ENCODE measurements around the gene HOXD1. TPM values are rescaled to one million over a fixed set of nuclear protein-coding genes. Genes with fewer than 3 reads are reported as not detected.

HOXD1 gene
- polyA plus RNA-seq, 1 of the 3 experiments (the other 2 are of a cell fraction) = not detected

DNA sequence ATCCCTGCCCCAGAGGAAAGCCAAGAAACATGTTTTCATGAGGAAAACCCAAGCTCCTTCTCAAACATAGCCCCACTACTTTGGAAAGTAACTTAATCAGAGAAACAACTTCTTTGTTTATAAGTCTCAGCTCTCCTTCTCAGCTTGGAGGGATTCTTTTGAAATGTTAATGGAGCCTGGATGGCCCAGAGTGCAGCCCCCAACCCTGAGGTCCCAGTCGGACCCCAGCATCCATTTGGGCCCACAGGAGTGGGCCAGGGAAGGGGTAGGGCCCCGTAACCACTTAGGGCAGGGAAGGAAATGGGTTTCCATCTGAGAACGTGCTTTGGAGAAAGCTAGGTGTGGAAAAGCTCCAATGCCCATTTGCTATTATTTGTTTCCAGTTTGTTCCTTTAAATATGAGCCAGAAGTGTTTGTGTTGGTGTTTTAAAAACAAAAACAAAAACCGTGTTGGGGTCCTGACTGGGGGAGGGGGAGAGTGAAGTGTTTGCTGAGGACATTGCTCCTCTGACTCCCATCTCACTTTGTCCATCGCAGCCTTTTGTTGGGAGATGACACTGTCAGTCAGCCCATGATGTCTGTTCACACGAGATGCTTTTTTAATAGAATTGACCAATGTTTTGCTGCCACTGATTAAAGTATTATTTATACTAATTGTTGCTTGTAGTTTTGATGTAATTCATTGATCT is 33.0 kb upstream of the HOXD1 start (continued):
- TF ChIP-seq IRF3 (IDR thresholded peaks at IDR 0.05; ENCODE audit: low read depth, low read length) = no peak
- TF ChIP-seq FOSL2 (IDR thresholded peaks at IDR 0.05; ENCODE audit: borderline replicate concordance, low read depth) = no peak
- TF ChIP-seq, protein P1, sequence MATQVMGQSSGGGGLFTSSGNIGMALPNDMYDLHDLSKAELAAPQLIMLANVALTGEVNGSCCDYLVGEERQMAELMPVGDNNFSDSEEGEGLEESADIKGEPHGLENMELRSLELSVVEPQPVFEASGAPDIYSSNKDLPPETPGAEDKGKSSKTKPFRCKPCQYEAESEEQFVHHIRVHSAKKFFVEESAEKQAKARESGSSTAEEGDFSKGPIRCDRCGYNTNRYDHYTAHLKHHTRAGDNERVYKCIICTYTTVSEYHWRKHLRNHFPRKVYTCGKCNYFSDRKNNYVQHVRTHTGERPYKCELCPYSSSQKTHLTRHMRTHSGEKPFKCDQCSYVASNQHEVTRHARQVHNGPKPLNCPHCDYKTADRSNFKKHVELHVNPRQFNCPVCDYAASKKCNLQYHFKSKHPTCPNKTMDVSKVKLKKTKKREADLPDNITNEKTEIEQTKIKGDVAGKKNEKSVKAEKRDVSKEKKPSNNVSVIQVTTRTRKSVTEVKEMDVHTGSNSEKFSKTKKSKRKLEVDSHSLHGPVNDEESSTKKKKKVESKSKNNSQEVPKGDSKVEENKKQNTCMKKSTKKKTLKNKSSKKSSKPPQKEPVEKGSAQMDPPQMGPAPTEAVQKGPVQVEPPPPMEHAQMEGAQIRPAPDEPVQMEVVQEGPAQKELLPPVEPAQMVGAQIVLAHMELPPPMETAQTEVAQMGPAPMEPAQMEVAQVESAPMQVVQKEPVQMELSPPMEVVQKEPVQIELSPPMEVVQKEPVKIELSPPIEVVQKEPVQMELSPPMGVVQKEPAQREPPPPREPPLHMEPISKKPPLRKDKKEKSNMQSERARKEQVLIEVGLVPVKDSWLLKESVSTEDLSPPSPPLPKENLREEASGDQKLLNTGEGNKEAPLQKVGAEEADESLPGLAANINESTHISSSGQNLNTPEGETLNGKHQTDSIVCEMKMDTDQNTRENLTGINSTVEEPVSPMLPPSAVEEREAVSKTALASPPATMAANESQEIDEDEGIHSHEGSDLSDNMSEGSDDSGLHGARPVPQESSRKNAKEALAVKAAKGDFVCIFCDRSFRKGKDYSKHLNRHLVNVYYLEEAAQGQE (IDR thresholded peaks at IDR 0.05; ENCODE audit: low read depth, low read length) = no peak
- TF ChIP-seq RXRA (IDR thresholded peaks at IDR 0.05; ENCODE audit: borderline replicate concordance, low read depth) = no peak
- TF ChIP-seq MXI1 (IDR thresholded peaks at IDR 0.05; ENCODE audit: low read depth, low read length) = no peak

DNA sequence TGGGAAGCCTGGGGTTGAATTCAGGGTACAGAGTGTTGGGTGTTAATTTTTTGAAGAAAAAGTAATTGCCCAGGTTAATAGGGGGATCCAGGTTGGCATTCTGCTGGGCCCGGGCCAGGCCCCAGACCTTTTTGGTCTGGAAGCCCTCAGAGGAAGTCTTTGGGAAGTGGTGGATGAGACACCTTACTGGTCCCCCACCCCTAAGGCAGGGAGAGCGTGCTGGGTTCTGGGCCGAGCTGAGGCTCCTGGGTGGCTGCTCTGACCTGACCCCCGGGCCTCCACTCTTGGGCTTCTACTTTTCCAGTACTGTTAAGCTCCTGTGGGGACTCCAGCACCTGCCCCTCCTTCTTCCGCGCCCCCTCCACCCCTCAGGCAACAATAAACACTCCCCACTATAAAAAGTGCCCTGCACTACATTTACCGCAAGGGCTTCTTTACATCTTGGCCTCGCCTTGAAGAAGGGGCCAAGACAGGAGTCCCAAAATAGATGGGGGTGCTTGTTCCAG is 32.1 kb upstream of the HOXD1 start:
- ChIA-PET CTCF (interaction anchor here (1.4 to 6.2 kb wide), 3 partner anchors 13 to 298 kb away, joined by 5 to 53 read pairs (median 14); no protein-coding TSS in a partner anchor), POLR2A (interaction anchor here (2.3 kb wide), 1 partner anchor 20 kb away, joined by 9 read pairs; no protein-coding TSS in a partner anchor)
- Histone ChIP-seq H3K27ac (ENCODE audit: low read depth in 2 of 2, low read length in 1 of 2) (peak overlapping the region in 1 of 2 experiments; percentile 89; a peak in 2 of 4 replicates), H3K9me2 (no peaks in the 10 kb centered on the region), H3K9me3 (no peaks in the 10 kb centered on the region), H3K4me3 (ENCODE audit: low read depth in 2 of 2, low read length in 1 of 2) (peak overlapping the region in 1 of 2 experiments; percentile 54; a peak in 2 of 4 replicates), H3K27me3 (ENCODE audit: insufficient read depth) (no peaks in the 10 kb centered on the region), H3K79me2 (ENCODE audit: insufficient read depth) (no peaks in the 10 kb centered on the region), H3K9ac (no peak overlapping the region), H3K4me1 (ENCODE audit: control insufficient read depth in 1 of 2, insufficient read depth in 2 of 2, low read depth in 1 of 2, low read length in 1 of 2) (peaks cover 0 to 8% of the 10 kb centered on the region in 2 experiments; a peak in 2 of 4 replicates), H3F3A (replicated peaks; ENCODE audit: insufficient read depth) (no peaks in the 10 kb centered on the region), H3K4me2 (0 out of 2 replicates have a peak overlapping the region, but pooled peaks have one; percentile 81), H4K20me1 (ENCODE audit: insufficient read depth) (no peaks in the 10 kb centered on the region), H3K36me3 (replicated peaks in 1 of 2; ENCODE audit: control insufficient read depth in 1 of 2, insufficient read depth in 2 of 2, low read length in 1 of 2) (peaks cover 0 to 27% of the 10 kb centered on the region in 2 experiments), H2AFZ (ENCODE audit: low read depth) (no peak overlapping the region)
- peak; percentile 66 for DNase-seq
- WGBS (ENCODE audit: low lambda C conversion rate) = 97% methylated on average over 6 of the region's 8 CpGs
- no peak for TF ChIP-seq IRF3 (IDR thresholded peaks at IDR 0.05; ENCODE audit: low read depth, low read length)

All from SK-N-SH (cell line).